K562 (cell line): ENCODE measurements around the gene WFDC12. TPM values are rescaled to one million over a fixed set of nuclear protein-coding genes. Genes with fewer than 3 reads are reported as not detected.

Source experiments
- CHD2 ChIP-seq: IDR thresholded peaks from 2 replicates; pipeline ENCODE4 v1.6.1; 2011; ENCODE audit warnings: low read depth, low read length
- CTBP1 ChIP-seq: fragments of 450-650 bp; IDR thresholded peaks from 2 replicates; pipeline ENCODE4 v1.6.1; 2016; ENCODE audit warnings: borderline replicate concordance
- FOSL1 ChIP-seq: fragments of 200-800 bp; sonication (Bioruptor generic); conservative IDR thresholded peaks from 2 replicates; pipeline ENCODE4 v1.6.1; 2016; ENCODE audit warnings: missing genetic modification characterization, missing compliant biosample characterization
- NFRKB ChIP-seq: fragments of 450-650 bp; IDR thresholded peaks from 2 replicates; pipeline ENCODE4 v1.6.1; 2016; ENCODE audit warnings: low read depth
- NFXL1 ChIP-seq: fragments of 450-650 bp; formaldehyde crosslinking; IDR thresholded peaks from 2 replicates; pipeline ENCODE4 v1.4.0; 2021; ENCODE audit warnings: mild to moderate bottlenecking
- POLR2AphosphoS2 ChIP-seq: IDR thresholded peaks from 2 replicates; pipeline ENCODE4 v1.6.1; 2012; ENCODE audit warnings: low read length, improper control_type of control experiment
- TRIM24 ChIP-seq, 2 experiments: fragments of 450-650 bp; IDR thresholded peaks; 2 replicates each; pipeline ENCODE4 v1.6.1; 2016
- ZNF431 ChIP-seq: sonication (generic); formaldehyde crosslinking; IDR thresholded peaks from 2 replicates; pipeline ENCODE4 v1.8.0; 2022; ENCODE audit warnings: mild to moderate bottlenecking, missing genetic modification reagents
- ZNF695 ChIP-seq: fragments of 450-650 bp; formaldehyde crosslinking; IDR thresholded peaks from 2 replicates; pipeline ENCODE4 v1.4.0; 2020; ENCODE audit warnings: mild to moderate bottlenecking, moderate library complexity
- ZNF707 ChIP-seq: fragments of 250-450 bp; sonication (Bioruptor Pico); conservative IDR thresholded peaks from 2 replicates; pipeline ENCODE4 v1.8.0; 2022; ENCODE audit warnings: inconsistent platforms, mild to moderate bottlenecking, moderate library complexity
- polyA plus RNA-seq, 8 experiments: library from polyadenylated mRNA; depleted of rRNA in 4 of 8; stranded (reverse) in 5 of 8; unstranded in 3 of 8; fragments of >200 nt; fragmentation: Nextera tagmentation in 2 of 8; fragmentation: Illumina TruSeq in 1 of 8; extraction: Ambion mirVana in 2 of 8; extraction: Trizol in 1 of 8; gene quantifications; 2 replicates each; pipeline versions ENCODE4 v1.2.1 to v1.2.3, GENCODE V29; 2011 to 2014; ENCODE audit warnings: inconsistent platforms in 1 of 8, missing spikeins in 1 of 8
- total RNA-seq, 7 experiments: library from RNA; depleted of rRNA in 6 of 7; stranded (reverse); fragments of >200 nt in 6 of 7; fragmentation: Illumina TruSeq in 2 of 7; extraction: Trizol in 2 of 7; gene quantifications; 2 replicates each; pipeline versions ENCODE4 v1.2.1 to v1.2.3, GENCODE V29; 2011 to 2021; ENCODE audit warnings: low replicate concordance in 1 of 7
- TF ChIP-seq, protein P1 (sequence below): fragments of 200-600 bp; sonication (generic); IDR thresholded peaks from one replicate; pipeline ENCODE4 v1.6.1; 2012; ENCODE audit warnings: mild to moderate bottlenecking, low read depth, low read length, inconsistent platforms
- TF ChIP-seq, protein P2 (sequence below): sonication (generic); formaldehyde crosslinking; IDR thresholded peaks from 2 replicates; pipeline ENCODE4 v1.8.1; 2023; ENCODE audit warnings: mild to moderate bottlenecking, missing genetic modification reagents

WFDC12 gene
- total and polyA plus RNA-seq, 9 of the 15 experiments (the other 6 are each of a cell fraction or from before 2014, with no cell fraction given), result not detected

DNA sequence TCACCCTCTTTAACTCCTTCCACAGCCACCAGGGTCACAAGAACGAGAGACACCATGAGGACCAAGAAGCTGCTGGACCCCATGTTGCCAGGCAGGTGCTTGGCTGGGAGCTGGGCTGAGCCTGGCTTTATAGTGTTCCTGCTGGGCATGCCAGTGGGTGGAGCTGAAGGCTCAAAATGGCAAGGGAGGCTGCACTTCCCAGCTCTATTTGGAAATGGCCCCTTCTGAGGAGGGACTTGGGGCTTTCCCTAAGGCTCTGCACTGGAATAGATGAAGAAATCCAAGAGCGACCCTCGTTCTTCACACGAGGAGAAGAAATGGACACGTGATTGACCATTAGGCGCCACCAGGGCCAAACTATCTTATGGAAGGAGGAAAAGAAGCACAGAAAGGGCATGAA is at the start of gene WFDC12 (continued):
- TF ChIP-seq, protein P1, sequence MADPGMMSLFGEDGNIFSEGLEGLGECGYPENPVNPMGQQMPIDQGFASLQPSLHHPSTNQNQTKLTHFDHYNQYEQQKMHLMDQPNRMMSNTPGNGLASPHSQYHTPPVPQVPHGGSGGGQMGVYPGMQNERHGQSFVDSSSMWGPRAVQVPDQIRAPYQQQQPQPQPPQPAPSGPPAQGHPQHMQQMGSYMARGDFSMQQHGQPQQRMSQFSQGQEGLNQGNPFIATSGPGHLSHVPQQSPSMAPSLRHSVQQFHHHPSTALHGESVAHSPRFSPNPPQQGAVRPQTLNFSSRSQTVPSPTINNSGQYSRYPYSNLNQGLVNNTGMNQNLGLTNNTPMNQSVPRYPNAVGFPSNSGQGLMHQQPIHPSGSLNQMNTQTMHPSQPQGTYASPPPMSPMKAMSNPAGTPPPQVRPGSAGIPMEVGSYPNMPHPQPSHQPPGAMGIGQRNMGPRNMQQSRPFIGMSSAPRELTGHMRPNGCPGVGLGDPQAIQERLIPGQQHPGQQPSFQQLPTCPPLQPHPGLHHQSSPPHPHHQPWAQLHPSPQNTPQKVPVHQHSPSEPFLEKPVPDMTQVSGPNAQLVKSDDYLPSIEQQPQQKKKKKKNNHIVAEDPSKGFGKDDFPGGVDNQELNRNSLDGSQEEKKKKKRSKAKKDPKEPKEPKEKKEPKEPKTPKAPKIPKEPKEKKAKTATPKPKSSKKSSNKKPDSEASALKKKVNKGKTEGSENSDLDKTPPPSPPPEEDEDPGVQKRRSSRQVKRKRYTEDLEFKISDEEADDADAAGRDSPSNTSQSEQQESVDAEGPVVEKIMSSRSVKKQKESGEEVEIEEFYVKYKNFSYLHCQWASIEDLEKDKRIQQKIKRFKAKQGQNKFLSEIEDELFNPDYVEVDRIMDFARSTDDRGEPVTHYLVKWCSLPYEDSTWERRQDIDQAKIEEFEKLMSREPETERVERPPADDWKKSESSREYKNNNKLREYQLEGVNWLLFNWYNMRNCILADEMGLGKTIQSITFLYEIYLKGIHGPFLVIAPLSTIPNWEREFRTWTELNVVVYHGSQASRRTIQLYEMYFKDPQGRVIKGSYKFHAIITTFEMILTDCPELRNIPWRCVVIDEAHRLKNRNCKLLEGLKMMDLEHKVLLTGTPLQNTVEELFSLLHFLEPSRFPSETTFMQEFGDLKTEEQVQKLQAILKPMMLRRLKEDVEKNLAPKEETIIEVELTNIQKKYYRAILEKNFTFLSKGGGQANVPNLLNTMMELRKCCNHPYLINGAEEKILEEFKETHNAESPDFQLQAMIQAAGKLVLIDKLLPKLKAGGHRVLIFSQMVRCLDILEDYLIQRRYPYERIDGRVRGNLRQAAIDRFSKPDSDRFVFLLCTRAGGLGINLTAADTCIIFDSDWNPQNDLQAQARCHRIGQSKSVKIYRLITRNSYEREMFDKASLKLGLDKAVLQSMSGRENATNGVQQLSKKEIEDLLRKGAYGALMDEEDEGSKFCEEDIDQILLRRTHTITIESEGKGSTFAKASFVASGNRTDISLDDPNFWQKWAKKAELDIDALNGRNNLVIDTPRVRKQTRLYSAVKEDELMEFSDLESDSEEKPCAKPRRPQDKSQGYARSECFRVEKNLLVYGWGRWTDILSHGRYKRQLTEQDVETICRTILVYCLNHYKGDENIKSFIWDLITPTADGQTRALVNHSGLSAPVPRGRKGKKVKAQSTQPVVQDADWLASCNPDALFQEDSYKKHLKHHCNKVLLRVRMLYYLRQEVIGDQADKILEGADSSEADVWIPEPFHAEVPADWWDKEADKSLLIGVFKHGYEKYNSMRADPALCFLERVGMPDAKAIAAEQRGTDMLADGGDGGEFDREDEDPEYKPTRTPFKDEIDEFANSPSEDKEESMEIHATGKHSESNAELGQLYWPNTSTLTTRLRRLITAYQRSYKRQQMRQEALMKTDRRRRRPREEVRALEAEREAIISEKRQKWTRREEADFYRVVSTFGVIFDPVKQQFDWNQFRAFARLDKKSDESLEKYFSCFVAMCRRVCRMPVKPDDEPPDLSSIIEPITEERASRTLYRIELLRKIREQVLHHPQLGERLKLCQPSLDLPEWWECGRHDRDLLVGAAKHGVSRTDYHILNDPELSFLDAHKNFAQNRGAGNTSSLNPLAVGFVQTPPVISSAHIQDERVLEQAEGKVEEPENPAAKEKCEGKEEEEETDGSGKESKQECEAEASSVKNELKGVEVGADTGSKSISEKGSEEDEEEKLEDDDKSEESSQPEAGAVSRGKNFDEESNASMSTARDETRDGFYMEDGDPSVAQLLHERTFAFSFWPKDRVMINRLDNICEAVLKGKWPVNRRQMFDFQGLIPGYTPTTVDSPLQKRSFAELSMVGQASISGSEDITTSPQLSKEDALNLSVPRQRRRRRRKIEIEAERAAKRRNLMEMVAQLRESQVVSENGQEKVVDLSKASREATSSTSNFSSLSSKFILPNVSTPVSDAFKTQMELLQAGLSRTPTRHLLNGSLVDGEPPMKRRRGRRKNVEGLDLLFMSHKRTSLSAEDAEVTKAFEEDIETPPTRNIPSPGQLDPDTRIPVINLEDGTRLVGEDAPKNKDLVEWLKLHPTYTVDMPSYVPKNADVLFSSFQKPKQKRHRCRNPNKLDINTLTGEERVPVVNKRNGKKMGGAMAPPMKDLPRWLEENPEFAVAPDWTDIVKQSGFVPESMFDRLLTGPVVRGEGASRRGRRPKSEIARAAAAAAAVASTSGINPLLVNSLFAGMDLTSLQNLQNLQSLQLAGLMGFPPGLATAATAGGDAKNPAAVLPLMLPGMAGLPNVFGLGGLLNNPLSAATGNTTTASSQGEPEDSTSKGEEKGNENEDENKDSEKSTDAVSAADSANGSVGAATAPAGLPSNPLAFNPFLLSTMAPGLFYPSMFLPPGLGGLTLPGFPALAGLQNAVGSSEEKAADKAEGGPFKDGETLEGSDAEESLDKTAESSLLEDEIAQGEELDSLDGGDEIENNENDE, result no peak
- TF ChIP-seq POLR2AphosphoS2, result no peak
- no peak for TF ChIP-seq FOSL1
- TF ChIP-seq NFRKB, result no peak
- no peak for TF ChIP-seq CHD2
- TF ChIP-seq, protein P2, sequence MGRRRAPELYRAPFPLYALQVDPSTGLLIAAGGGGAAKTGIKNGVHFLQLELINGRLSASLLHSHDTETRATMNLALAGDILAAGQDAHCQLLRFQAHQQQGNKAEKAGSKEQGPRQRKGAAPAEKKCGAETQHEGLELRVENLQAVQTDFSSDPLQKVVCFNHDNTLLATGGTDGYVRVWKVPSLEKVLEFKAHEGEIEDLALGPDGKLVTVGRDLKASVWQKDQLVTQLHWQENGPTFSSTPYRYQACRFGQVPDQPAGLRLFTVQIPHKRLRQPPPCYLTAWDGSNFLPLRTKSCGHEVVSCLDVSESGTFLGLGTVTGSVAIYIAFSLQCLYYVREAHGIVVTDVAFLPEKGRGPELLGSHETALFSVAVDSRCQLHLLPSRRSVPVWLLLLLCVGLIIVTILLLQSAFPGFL, result no peak
- TF ChIP-seq TRIM24 (IDR thresholded peaks at IDR 0.05), result no peak
- no peak for TF ChIP-seq NFXL1 (CRISPR knock-in tag)
- TF ChIP-seq ZNF707, result no peak
- TF ChIP-seq ZNF695 (CRISPR knock-in tag), result no peak
- no peak for TF ChIP-seq CTBP1
- TF ChIP-seq ZNF431, result no peak
